ENCODE data around the gene RXRA.

Gene RXRA

DNA sequence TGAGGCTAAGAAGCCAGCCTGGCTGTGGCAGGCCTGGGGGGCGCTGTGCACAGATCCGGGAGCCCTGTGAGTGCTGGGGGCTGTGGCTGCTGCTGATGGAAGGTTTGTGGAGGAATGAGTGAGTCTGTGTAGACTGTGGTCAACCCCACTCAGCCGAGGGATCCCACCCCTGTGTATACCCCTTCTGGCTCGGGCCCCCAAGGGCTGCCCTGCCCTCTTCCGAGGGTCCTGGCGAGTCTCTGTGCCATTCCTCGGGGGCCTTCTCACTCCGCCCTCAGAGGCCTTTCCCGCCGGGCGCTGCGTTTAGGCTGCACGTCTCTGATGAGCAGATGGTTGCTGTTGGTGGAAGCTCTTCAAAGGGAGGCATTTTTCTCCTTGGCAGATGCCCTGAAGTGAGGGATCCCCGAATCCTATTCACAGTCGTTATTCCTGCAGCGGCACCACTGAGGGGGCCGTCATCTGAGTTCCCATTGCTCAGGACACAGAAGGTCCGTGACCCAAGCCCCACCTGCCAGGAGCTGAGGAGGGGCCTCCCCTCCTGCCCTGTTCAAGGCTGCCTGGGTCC, 94.1 kb downstream of the RXRA start:
- no peak for DNase-seq (ENCODE audit: low read depth in 2 of 2)
- TF ChIP-seq, protein P1, sequence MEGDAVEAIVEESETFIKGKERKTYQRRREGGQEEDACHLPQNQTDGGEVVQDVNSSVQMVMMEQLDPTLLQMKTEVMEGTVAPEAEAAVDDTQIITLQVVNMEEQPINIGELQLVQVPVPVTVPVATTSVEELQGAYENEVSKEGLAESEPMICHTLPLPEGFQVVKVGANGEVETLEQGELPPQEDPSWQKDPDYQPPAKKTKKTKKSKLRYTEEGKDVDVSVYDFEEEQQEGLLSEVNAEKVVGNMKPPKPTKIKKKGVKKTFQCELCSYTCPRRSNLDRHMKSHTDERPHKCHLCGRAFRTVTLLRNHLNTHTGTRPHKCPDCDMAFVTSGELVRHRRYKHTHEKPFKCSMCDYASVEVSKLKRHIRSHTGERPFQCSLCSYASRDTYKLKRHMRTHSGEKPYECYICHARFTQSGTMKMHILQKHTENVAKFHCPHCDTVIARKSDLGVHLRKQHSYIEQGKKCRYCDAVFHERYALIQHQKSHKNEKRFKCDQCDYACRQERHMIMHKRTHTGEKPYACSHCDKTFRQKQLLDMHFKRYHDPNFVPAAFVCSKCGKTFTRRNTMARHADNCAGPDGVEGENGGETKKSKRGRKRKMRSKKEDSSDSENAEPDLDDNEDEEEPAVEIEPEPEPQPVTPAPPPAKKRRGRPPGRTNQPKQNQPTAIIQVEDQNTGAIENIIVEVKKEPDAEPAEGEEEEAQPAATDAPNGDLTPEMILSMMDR (IDR thresholded peaks at IDR 0.05; ENCODE audit: low read depth, low read length): no peak
- H3K4me3 ChIP-seq (replicated peaks in 1 of 2; ENCODE audit: low read depth in 2 of 2, low read length in 2 of 2): no peak overlapping the region

DNA sequence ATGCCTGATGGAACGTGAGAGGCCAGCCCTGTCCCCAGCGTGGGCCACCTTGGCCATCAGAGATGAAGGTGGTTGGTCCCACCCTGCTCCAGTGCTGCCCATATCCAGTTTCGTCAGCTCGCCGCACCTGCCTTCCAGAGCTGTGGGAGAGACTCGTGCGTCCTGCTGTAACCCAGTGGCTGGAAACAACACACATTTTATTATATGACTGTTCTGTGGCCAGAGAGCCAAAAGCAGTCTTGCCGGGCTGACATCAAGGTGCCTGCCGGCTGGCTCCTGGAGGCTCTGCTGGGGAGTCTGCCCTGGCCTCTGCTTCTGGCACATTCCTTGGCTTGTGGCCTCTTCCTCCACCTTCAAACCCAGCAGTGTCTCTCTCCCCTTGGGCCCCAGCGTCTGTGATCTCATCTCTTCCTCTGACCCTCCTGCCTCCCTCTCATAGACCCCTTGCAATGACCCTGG, 94.7 kb downstream of the RXRA start:
- TF ChIP-seq, protein P1 (IDR thresholded peaks at IDR 0.05; ENCODE audit: low read depth, low read length): no peak
- DNase-seq (ENCODE audit: low read depth in 2 of 2): no peak
- H3K4me3 ChIP-seq (replicated peaks in 1 of 2; ENCODE audit: low read depth in 2 of 2, low read length in 2 of 2): no peak overlapping the region

DNA sequence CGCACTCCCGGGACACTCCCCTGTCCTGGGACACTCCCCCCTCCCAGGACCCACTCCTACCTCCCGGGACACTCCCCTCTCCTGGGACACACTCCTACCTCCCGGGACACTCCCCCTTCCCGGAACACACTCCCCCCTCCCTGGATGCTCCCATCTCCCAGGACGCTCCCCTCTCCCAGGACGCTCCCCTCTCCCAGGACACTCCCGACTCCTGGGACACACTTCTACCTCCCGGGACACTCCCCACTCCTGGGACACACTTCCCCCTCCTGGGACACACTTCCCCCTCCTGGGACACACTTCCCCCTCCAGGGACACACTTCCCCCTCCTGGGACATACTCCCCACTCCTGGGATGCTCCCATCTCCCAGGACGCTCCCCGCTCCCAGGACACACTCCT, 95.6 kb downstream of the RXRA start:
- no peak for DNase-seq (ENCODE audit: low read depth in 2 of 2)
- no peak overlapping the region for H3K4me3 ChIP-seq (replicated peaks in 1 of 2; ENCODE audit: low read depth in 2 of 2, low read length in 2 of 2)
- TF ChIP-seq, protein P1 (IDR thresholded peaks at IDR 0.05; ENCODE audit: low read depth, low read length): no peak

DNA sequence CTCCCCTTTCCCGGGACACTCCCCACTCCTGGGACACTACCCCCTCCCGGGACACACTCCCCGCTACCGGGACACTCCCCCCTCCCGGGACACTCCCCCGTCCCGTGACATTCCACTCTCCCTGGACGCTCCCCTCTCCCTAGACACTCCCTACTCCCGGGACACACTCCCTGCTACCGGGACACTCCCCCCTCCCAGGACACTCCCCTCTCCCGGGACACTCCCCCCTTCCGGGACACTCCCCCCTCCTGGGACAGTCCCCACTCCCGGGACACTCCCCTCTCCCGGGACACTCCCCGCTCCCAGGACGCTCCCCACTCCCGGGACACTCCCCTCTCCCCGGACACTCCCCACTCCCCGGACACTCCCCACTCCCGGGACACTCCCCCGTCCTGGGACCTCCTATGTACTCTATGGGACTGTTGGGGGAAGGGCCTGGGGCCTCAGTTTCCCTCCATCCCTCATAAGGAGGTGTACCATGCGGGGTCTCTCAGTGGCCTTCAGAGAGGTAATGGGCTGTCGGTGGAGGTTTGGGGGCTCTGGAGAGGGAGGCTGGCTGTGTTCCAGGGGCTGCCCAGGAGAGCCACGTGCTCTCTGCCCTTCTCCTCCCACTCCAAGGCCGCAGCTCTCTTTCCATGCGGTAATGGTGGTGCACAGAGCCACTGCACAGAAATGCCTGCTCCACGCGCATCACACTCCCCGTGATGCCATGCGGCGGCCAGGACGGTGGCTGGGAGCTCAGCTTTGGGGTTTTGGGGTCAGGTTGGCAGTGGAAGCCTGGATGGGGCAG, 96.2 kb downstream of the RXRA start:
- no peak overlapping the region for H3K4me3 ChIP-seq (replicated peaks in 1 of 2; ENCODE audit: low read depth in 2 of 2, low read length in 2 of 2)
- TF ChIP-seq, protein P1 (IDR thresholded peaks at IDR 0.05; ENCODE audit: low read depth, low read length): no peak
- DNase-seq (ENCODE audit: low read depth in 2 of 2): no peak

DNA sequence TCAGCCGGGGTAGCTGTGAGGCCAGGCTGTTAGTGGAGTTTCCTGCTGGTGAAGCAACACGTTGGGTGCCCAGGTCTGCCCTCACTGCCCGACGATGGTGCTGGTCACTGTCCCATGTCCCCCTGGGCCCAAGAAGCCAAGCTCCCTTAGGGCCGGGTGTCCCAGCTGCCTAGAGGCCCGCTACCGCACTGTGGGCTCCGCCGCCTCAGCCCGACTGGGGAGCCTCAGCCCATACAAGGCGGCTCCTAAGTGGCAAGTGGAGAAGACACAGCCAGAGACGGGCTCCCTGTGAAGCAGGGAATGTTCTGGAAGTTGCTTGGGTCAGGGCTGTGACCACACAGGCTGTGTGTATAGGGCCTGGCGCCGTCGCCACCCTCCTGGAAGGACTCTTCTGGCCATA, 96.9 kb downstream of the RXRA start:
- no peak for DNase-seq (ENCODE audit: low read depth in 2 of 2)
- H3K4me3 ChIP-seq (replicated peaks in 1 of 2; ENCODE audit: low read depth in 2 of 2, low read length in 2 of 2): no peak overlapping the region
- TF ChIP-seq, protein P1 (IDR thresholded peaks at IDR 0.05; ENCODE audit: low read depth, low read length): no peak

DNA sequence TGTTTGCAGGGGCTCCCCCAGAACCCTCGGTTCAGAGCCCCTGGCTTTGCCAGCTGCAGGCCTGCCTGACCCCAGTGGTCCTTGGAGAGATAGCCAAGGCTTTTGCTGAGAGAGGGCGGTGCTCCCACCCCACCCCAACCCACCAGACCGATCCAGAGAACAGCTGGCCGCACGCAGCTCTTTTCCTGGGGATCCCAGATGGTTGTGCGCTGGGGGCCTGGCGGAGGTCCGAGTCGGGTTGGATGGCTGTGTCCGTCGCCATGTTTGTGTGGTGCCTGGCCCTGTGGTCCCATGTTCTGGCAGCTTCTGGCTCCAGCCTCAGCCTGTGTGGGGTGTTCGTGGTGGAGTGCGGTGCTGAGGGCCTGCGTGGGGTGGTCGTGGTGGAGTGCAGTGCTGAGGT, 97.5 kb downstream of the RXRA start:
- H3K4me3 ChIP-seq (replicated peaks in 1 of 2; ENCODE audit: low read depth in 2 of 2, low read length in 2 of 2): no peak overlapping the region
- TF ChIP-seq, protein P1 (IDR thresholded peaks at IDR 0.05; ENCODE audit: low read depth, low read length): no peak
- no peak for DNase-seq (ENCODE audit: low read depth in 2 of 2)

Measured in cardiac fibroblast (primary cell).